ENCODE measurements around the gene FBXL14. TPM values are rescaled to one million over a fixed set of nuclear protein-coding genes. Genes with fewer than 3 reads are reported as not detected.

The FBXL14 gene
- total RNA-seq, 1 donor = 11.2 TPM

GRCh38 chr12:1638203-1638602 is 43.8 kb upstream of the FBXL14 start:
- TF ChIP-seq CTCF (IDR thresholded peaks at IDR 0.05; ENCODE audit: insufficient read depth, low read length) = no peak
- H3K4me3 ChIP-seq (ENCODE audit: low read depth, low read length) = no peak overlapping the region
- no peak for DNase-seq (ENCODE audit: low read depth)

GRCh38 chr12:1635301-1636095 is 41.1 kb upstream of the FBXL14 start:
- H3K4me3 ChIP-seq (ENCODE audit: low read depth, low read length) = no peak overlapping the region
- no peak for DNase-seq (ENCODE audit: low read depth)
- TF ChIP-seq CTCF (IDR thresholded peaks at IDR 0.05; ENCODE audit: insufficient read depth, low read length) = no peak

GRCh38 chr12:1634590-1635191 is 40.3 kb upstream of the FBXL14 start:
- peak; percentile 81 for DNase-seq (ENCODE audit: low read depth)
- peak; percentile 96 for TF ChIP-seq CTCF (IDR thresholded peaks at IDR 0.05; ENCODE audit: insufficient read depth, low read length)
- no peak overlapping the region for H3K4me3 ChIP-seq (ENCODE audit: low read depth, low read length)

GRCh38 chr12:1634149-1634548 is 39.8 kb upstream of the FBXL14 start:
- DNase-seq (ENCODE audit: low read depth) = no peak
- no peak for TF ChIP-seq CTCF (IDR thresholded peaks at IDR 0.05; ENCODE audit: insufficient read depth, low read length)
- no peak overlapping the region for H3K4me3 ChIP-seq (ENCODE audit: low read depth, low read length)

- no peak for TF ChIP-seq CTCF (IDR thresholded peaks at IDR 0.05; ENCODE audit: insufficient read depth, low read length)
- no peak for DNase-seq (ENCODE audit: low read depth)
- H3K4me3 ChIP-seq (ENCODE audit: low read depth, low read length) = no peak overlapping the region
Observed at GRCh38 chr12:1633459-1633858, 39.1 kb upstream of the FBXL14 start.

GRCh38 chr12:1632702-1633101 is 38.3 kb upstream of the FBXL14 start:
- no peak overlapping the region for H3K4me3 ChIP-seq (ENCODE audit: low read depth, low read length)
- DNase-seq (ENCODE audit: low read depth) = no peak
- TF ChIP-seq CTCF (IDR thresholded peaks at IDR 0.05; ENCODE audit: insufficient read depth, low read length) = no peak

All from fibroblast of the aortic adventitia (primary cell).